Ascending aorta (tissue), 2 donors: ENCODE data around the gene TARDBP. TPM values are rescaled to one million over a fixed set of nuclear protein-coding genes. Genes with fewer than 3 reads are reported as not detected.

Experiments
- DNase-seq, 2 donors: peaks; one replicate each; pipeline ENCODE4 v3.0.0-alpha.2; 2019; ENCODE audit warnings: low spot score in 2 of 2
- H3K27ac ChIP-seq, 2 donors: fragments of 200-600 bp; sonication (generic); one replicate each; pipeline ENCODE4 v1.5.1; 2016 to 2017; ENCODE audit warnings: mild to moderate bottlenecking in 1 of 2
- H3K27me3 ChIP-seq: fragments of 200-600 bp; sonication (generic); one replicate; pipeline ENCODE4 v1.5.1; 2017
- H3K36me3 ChIP-seq, 2 donors: fragments of 200-600 bp; sonication (generic); one replicate each; pipeline ENCODE4 v1.5.1; 2016
- H3K4me1 ChIP-seq, 2 donors: fragments of 200-600 bp; sonication (generic); one replicate each; pipeline ENCODE4 v1.5.1; 2016 to 2017; ENCODE audit warnings: mild to moderate bottlenecking in 1 of 2
- H3K4me3 ChIP-seq, 2 donors: fragments of 200-600 bp; sonication (generic); one replicate each; pipeline ENCODE4 v1.5.1; 2016 to 2017; ENCODE audit warnings: mild to moderate bottlenecking in 1 of 2
- H3K9me3 ChIP-seq, 2 donors: fragments of 200-600 bp; sonication (generic); one replicate each; pipeline ENCODE4 v1.5.1; 2016
- intact Hi-C: fragments of 100-400 bp; cut with DNase I; formaldehyde crosslinking; loops from one replicate; pipeline ENCODE4 v1.15.1; 2023
- total RNA-seq: library from RNA; depleted of rRNA; stranded (reverse); fragments of >200 nt; gene quantifications from one replicate; pipeline ENCODE4 v1.1.0, GENCODE V29; 2016
- TF ChIP-seq, protein P1 (sequence below), 3 experiments: fragments of 200-600 bp in 2 of 3; fragments of 450-650 bp in 1 of 3; sonication (generic) in 2 of 3; IDR thresholded peaks; one replicate each; pipeline ENCODE4 v1.5.1; 2016 to 2019; ENCODE audit warnings: antibody characterized with exemption in 3 of 3, mild to moderate bottlenecking in 1 of 3, moderate library complexity in 1 of 3

TARDBP gene
- total RNA-seq, 1 donor from 2014 or later: 83.5 TPM

DNA sequence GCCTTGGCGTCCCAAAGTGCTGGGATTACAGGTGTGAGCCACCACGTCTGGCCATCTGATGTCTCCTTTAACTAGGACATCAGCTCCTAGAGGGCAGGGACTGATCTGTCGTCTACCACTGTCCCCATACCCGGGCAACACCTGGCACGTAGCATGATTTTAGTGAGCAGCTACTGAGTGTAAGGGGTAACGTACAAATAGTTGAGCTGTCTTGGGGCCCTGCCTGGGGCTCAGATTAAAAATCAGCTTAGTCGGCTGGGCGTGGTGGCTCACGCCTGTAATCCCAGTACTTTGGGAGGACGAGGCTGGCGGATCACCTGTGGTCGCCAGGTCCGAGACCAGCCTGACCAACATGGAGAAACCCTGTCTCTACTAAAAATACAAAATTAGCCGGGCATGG is 45.6 kb downstream of the TARDBP start:
- intact Hi-C loops: no loop called here
- TF ChIP-seq, protein P1, sequence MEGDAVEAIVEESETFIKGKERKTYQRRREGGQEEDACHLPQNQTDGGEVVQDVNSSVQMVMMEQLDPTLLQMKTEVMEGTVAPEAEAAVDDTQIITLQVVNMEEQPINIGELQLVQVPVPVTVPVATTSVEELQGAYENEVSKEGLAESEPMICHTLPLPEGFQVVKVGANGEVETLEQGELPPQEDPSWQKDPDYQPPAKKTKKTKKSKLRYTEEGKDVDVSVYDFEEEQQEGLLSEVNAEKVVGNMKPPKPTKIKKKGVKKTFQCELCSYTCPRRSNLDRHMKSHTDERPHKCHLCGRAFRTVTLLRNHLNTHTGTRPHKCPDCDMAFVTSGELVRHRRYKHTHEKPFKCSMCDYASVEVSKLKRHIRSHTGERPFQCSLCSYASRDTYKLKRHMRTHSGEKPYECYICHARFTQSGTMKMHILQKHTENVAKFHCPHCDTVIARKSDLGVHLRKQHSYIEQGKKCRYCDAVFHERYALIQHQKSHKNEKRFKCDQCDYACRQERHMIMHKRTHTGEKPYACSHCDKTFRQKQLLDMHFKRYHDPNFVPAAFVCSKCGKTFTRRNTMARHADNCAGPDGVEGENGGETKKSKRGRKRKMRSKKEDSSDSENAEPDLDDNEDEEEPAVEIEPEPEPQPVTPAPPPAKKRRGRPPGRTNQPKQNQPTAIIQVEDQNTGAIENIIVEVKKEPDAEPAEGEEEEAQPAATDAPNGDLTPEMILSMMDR (IDR thresholded peaks at IDR 0.05): no peak
- Histone ChIP-seq H3K27me3 (no peaks in the 10 kb centered on the region), H3K4me1 (peaks cover 11 to 16% of the 10 kb centered on the region in 2 donors), H3K9me3 (no peaks in the 10 kb centered on the region), H3K4me3 (no peak overlapping the region), H3K36me3 (peaks cover 17 to 31% of the 10 kb centered on the region in 2 donors), H3K27ac (no peak overlapping the region)
- DNase-seq: no peak

DNA sequence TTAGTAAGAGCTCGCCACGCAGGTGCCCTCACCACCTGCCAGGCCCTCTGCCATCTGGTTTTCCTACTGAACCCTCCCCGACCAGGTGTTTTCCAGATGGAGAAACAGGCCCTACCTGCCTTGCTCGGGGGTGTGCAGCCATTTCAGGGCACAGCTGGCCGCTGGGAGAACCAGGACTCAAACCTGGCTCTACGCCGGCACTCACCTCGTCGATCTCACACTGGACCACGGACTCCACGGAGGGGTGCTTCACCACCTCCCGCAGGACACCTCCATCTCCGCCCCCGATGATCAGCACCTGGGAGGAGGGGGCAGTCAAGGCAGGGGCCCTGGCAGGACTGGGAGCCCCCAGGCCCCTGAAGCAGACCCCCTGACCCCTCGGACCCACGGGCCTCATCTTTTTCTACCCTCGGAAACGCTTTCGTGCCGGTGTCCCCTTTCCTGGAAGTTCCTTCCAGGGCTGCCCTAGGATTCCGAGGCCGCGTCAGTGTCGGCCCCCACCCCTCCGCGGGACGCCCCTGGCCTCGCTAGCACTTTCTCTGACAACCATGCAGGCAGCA is 46.2 kb downstream of the TARDBP start:
- peaks cover 11 to 16% of the 10 kb centered on the region in 2 donors for H3K4me1 ChIP-seq
- H3K27me3 ChIP-seq: no peaks in the 10 kb centered on the region
- H3K27ac ChIP-seq: no peak overlapping the region
- intact Hi-C loops: no loop called here
- H3K9me3 ChIP-seq: no peaks in the 10 kb centered on the region
- TF ChIP-seq, protein P1 (IDR thresholded peaks at IDR 0.05): no peak
- H3K4me3 ChIP-seq: peak overlapping the region; percentile 75 to 100
- no peak for DNase-seq
- peaks cover 17 to 31% of the 10 kb centered on the region in 2 donors for H3K36me3 ChIP-seq

DNA sequence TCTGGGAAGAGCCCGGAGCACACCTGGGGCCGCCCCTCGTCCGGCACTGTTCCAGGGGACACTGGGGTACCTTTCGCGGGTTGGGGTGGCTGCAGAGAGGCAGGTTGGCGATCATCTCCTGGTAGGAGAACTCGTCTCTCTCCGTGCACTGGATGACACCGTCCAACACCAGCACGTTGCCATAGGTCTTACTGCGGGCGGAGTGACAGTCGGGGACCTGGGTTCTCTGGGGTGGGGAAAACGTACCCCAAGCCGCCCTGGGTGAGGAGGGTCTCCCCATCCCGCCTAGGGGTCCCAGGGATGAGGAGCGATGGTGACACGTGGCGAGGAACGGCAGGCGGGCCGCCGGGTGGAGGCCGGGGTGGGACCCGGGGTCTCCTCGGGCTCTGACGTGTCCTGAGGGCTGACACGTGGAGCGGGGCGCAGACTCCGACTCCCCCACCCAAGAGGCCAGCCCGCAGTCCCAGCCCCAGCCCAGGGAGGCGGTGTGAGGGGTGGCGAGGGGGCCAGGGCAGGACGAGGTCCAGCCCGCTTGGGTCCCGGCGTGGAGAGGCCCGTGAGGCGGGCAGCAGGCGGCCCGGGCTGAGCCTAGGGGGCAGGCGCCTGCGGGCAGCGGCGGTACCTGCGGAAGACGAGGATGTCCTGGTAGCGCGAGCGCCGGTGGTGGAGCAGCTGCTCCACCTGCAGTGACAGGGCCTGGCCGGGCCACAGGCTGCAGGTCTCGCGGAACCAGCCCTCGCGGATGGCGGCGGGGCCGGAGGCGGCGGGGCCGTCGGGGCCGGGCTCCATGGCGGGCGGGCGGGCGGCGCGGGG is 46.9 kb downstream of the TARDBP start:
- Histone ChIP-seq H3K9me3 (no peaks in the 10 kb centered on the region), H3K4me1 (peaks cover 11 to 16% of the 10 kb centered on the region in 2 donors), H3K27ac (peak overlapping the region in 1 of 2 donors; percentile 30), H3K36me3 (peaks cover 13 to 31% of the 10 kb centered on the region in 2 donors), H3K27me3 (no peaks in the 10 kb centered on the region), H3K4me3 (peak overlapping the region; percentile 75 to 100)
- TF ChIP-seq, protein P1 (IDR thresholded peaks at IDR 0.05): no peak
- no peak for DNase-seq
- intact Hi-C loops: no loop called here

DNA sequence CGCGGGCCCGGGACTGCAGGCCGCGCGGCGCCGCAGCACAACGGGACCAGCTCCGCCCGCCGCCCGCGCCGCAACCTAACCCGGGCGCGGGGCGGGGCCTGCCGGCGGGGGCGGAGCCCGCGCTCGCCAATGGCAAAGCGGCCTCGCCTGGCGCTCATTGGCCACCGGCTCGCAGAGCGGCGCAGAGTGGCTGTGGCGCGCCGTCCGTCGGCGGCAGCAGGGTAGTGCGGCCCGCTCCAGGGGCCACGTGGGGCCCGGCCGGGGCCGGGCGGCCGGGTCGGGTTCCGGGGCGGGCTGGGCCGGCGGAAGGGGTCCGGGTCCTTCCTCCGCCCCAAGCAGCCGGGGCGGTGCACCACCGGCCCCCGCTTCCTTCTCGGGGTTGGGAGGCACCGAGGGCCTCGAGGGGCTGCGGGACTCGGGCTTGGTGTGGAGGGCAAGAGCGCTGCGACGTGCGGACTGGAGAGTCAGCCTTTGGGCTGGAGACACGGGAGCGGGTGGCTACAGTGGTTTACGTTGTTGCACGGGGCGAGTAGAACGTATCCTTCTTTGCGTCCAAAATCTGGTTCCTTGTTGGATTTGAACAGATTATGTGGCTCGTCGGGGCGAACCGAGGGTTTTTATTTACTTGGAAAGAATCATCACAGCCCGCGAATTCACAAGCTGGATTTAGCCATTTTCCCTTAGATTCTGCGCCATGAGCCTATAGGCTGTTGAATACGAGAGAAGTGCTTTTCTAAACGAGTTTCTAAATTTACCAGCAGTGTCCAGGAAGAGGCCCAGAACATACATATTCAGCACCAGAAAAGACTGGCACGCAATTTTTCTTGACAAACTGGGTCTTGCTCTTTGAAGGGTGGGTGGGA is 47.7 kb downstream of the TARDBP start, which contains the start of gene SRM:
Gene SRM, minus strand, starts transcription at position 51 of the 863 bp plus-strand sequence. CDS start 75 bp downstream, outside the sequence.
- Histone ChIP-seq H3K27me3 (no peaks in the 10 kb centered on the region), H3K36me3 (peaks cover 16 to 31% of the 10 kb centered on the region in 2 donors), H3K9me3 (no peaks in the 10 kb centered on the region), H3K4me1 (peaks cover 11 to 16% of the 10 kb centered on the region in 2 donors), H3K4me3 (peak within 1 kb of the TSS; percentile 95 to 100), H3K27ac (peak within 1 kb of the TSS; percentile 52 to 66)
- DNase-seq: peak; percentile 66 to 95
- intact Hi-C loops: loop anchor here (1.0 kb wide), 2 partner anchors 23 to 39 kb away; partner anchors contain the start of gene EXOSC10
- TF ChIP-seq, protein P1 (IDR thresholded peaks at IDR 0.05): peak in 2 of 3 experiments; percentile 28 to 84

DNA sequence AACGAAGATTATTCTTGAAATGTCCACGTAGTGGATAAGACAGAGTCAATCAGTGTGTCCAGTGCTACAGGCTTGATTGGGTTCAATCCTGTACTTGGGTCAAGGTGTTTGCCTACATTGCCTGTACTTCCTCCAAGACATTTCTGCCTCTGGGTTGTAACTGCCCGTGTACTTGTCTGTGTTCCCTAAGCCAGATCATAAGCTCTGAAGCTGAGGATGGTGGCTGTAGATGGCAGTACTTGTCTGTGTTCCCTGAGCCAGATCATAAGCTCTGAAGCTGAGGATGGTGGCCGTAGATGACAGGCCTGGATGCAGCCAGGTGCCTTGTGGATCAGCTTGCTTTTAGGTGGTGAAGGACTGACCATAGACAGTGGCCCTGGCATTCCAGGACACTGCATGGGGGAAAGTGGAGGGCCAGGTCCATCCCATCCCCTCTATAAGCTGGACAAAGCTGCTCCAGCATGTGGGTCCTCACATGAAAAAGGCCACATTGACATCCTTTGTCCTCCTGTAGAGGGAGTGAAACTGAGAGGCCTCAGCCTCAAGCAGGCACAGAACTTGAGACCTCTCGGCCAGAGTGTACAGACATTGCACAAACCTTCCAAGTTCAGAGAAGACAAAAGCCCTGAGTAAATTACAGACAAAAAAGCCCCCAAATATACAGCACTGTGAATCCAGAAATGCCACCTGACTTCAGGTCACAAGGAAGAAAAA is 49.4 kb downstream of the TARDBP start:
- intact Hi-C loops: no loop called here
- TF ChIP-seq, protein P1 (IDR thresholded peaks at IDR 0.05): no peak
- peaks cover 21 to 31% of the 10 kb centered on the region in 2 donors for H3K36me3 ChIP-seq
- H3K4me3 ChIP-seq: peak overlapping the region in 1 of 2 donors; percentile 97
- H3K27ac ChIP-seq: no peak overlapping the region
- DNase-seq: no peak
- H3K4me1 ChIP-seq: peaks cover 11 to 16% of the 10 kb centered on the region in 2 donors
- no peaks in the 10 kb centered on the region for H3K27me3 ChIP-seq
- no peaks in the 10 kb centered on the region for H3K9me3 ChIP-seq
